Measurements from ENCODE around the gene PIGM. TPM values are rescaled to one million over a fixed set of nuclear protein-coding genes. Genes with fewer than 3 reads are reported as not detected.

Gene PIGM
- total RNA-seq, 4 donors from 2014 or later, result 2.7 to 3.8 (median 2.9) TPM

DNA sequence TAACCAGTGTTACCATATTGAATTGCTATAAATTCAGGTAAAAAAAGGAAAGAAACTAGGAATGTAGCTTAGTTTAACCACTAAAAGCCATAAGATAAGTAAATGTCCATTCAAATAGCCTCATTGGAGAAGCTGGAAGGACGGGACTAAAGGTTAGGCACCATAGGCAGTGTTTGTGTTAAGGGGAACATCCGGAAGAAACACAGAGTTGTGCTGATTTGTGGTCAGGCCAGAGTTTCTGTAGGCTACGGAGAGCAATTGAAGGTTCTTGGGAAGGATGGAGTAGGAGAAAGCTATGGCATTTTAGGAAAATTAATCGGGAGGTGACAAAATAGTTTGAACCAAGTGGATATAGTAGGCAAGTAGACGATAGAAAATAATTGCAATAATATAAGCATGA is 39.5 kb upstream of the PIGM start:
- TF ChIP-seq, protein P1, sequence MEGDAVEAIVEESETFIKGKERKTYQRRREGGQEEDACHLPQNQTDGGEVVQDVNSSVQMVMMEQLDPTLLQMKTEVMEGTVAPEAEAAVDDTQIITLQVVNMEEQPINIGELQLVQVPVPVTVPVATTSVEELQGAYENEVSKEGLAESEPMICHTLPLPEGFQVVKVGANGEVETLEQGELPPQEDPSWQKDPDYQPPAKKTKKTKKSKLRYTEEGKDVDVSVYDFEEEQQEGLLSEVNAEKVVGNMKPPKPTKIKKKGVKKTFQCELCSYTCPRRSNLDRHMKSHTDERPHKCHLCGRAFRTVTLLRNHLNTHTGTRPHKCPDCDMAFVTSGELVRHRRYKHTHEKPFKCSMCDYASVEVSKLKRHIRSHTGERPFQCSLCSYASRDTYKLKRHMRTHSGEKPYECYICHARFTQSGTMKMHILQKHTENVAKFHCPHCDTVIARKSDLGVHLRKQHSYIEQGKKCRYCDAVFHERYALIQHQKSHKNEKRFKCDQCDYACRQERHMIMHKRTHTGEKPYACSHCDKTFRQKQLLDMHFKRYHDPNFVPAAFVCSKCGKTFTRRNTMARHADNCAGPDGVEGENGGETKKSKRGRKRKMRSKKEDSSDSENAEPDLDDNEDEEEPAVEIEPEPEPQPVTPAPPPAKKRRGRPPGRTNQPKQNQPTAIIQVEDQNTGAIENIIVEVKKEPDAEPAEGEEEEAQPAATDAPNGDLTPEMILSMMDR (IDR thresholded peaks at IDR 0.05), result no peak
- TF ChIP-seq POLR2A (IDR thresholded peaks at IDR 0.05), result no peak
- H3K36me3 ChIP-seq, result no peaks in the 10 kb centered on the region
- no peaks in the 10 kb centered on the region for H3K9me3 ChIP-seq
- peaks cover 0 to 67% (median 0%) of the 10 kb centered on the region in 4 donors for H3K27me3 ChIP-seq
- intact Hi-C loops (cut with DNase I), result no loop called here
- no peak overlapping the region for H3K27ac ChIP-seq
- peaks cover 6 to 16% (median 9%) of the 10 kb centered on the region in 3 donors for H3K4me1 ChIP-seq
- no peak overlapping the region for H3K4me3 ChIP-seq
- DNase-seq, result no peak
- 84 to 87% methylated on average over 5 of the region's 5 CpGs for WGBS, 2 donors

GRCh38 chr1:160070243-160071163 is 38.7 kb upstream of the PIGM start:
- H3K9me3 ChIP-seq, result no peaks in the 10 kb centered on the region
- WGBS, 2 donors, result 1 to 3% methylated on average over 29 to 33 of the region's 46 CpGs
- no peak for DNase-seq
- no peak for TF ChIP-seq POLR2A (IDR thresholded peaks at IDR 0.05)
- TF ChIP-seq, protein P1 (IDR thresholded peaks at IDR 0.05), result no peak
- peaks cover 0 to 62% (median 0%) of the 10 kb centered on the region in 4 donors for H3K27me3 ChIP-seq
- H3K4me1 ChIP-seq, result peaks cover 6 to 16% (median 9%) of the 10 kb centered on the region in 3 donors
- no peaks in the 10 kb centered on the region for H3K36me3 ChIP-seq
- H3K27ac ChIP-seq, result no peak overlapping the region
- intact Hi-C loops (cut with DNase I), result no loop called here
- peak overlapping the region; percentile 27 to 64 (median 49) for H3K4me3 ChIP-seq

GRCh38 chr1:160069460-160070231 is 37.9 kb upstream of the PIGM start, which contains the start of gene KCNJ10:
Gene KCNJ10, minus strand, starts transcription at chr1:160070160. Its CDS starts 27,628 bp downstream, at chr1:160042532.
- 34 to 40% methylated on average over 6 to 10 of the region's 32 CpGs for WGBS, 2 donors
- intact Hi-C loops (cut with DNase I), result no loop called here
- Histone ChIP-seq H3K36me3 (no peaks in the 10 kb centered on the region), H3K4me1 (peaks cover 6 to 16% (median 9%) of the 10 kb centered on the region in 3 donors), H3K4me3 (peak within 1 kb of the TSS; percentile 27 to 64 (median 49)), H3K27ac (no peak within 1 kb of the TSS), H3K27me3 (peaks cover 0 to 57% (median 0%) of the 10 kb centered on the region in 4 donors), H3K9me3 (no peaks in the 10 kb centered on the region)
- DNase-seq, result no peak
- TF ChIP-seq POLR2A (IDR thresholded peaks at IDR 0.05), result no peak
- TF ChIP-seq, protein P1 (IDR thresholded peaks at IDR 0.05), result no peak

GRCh38 chr1:160068225-160068624 is 36.4 kb upstream of the PIGM start:
- TF ChIP-seq, protein P1 (IDR thresholded peaks at IDR 0.05), result no peak
- TF ChIP-seq POLR2A (IDR thresholded peaks at IDR 0.05), result no peak
- Histone ChIP-seq H3K27ac (no peak overlapping the region), H3K4me1 (peaks cover 6 to 16% (median 9%) of the 10 kb centered on the region in 3 donors), H3K27me3 (peaks cover 0 to 62% (median 0%) of the 10 kb centered on the region in 4 donors), H3K36me3 (no peaks in the 10 kb centered on the region), H3K4me3 (no peak overlapping the region), H3K9me3 (no peaks in the 10 kb centered on the region)
- 64 to 70% methylated on average over 4 to 5 of the region's 5 CpGs for WGBS, 2 donors
- intact Hi-C loops (cut with DNase I), result no loop called here
- no peak for DNase-seq
